ENCODE data around the gene RABEPK.
"Not testable (repeated sequence)": the region's sequence is repeated elsewhere in the genome, so short reads cannot be mapped to it uniquely, and the experiment has no call there.

The RABEPK gene

GRCh38 chr9:125234099-125234498, 33.8 kb downstream of the RABEPK start:
- not testable (repeated sequence) for H3K27me3 Mint-ChIP-seq (ENCODE audit: low read depth); H3K4me3 Mint-ChIP-seq; H3K27ac Mint-ChIP-seq; H3K9me3 Mint-ChIP-seq
- H3K36me3 Mint-ChIP-seq (ENCODE audit: low read depth) = peaks cover 52% of the 10 kb centered on the region
- peaks cover 40% of the 10 kb centered on the region for H3K4me1 Mint-ChIP-seq (ENCODE audit: low read depth)

- peaks cover 68% of the 10 kb centered on the region for H3K36me3 Mint-ChIP-seq (ENCODE audit: low read depth)
These were observed 35.6 kb downstream of the RABEPK start for GRCh38 chr9:125235804-125236519.

GRCh38 chr9:125236520-125237159, 36.3 kb downstream of the RABEPK start:
- H3K27me3 Mint-ChIP-seq (ENCODE audit: low read depth); H3K9me3 Mint-ChIP-seq: not testable (repeated sequence)
- H3K4me1 Mint-ChIP-seq (ENCODE audit: low read depth) = peaks cover 42% of the 10 kb centered on the region
- peak overlapping the region; percentile 92 for H3K4me3 Mint-ChIP-seq
- H3K36me3 Mint-ChIP-seq (ENCODE audit: low read depth) = peaks cover 72% of the 10 kb centered on the region
- peak overlapping the region; percentile 5 for H3K27ac Mint-ChIP-seq

More at GRCh38 chr9:125235804-125236519, 35.6 kb downstream of the RABEPK start:
- Mint-ChIP-seq H3K4me1 (ENCODE audit: low read depth) (peaks cover 42% of the 10 kb centered on the region), H3K27me3 (ENCODE audit: low read depth) (no peaks in the 10 kb centered on the region), H3K4me3 (peak overlapping the region; percentile 92), H3K9me3 (no peaks in the 10 kb centered on the region), H3K27ac (no peak overlapping the region)

GRCh38 chr9:125238127-125238914, 38.0 kb downstream of the RABEPK start:
- Mint-ChIP-seq H3K36me3 (ENCODE audit: low read depth) (peaks cover 68% of the 10 kb centered on the region), H3K4me1 (ENCODE audit: low read depth) (peaks cover 46% of the 10 kb centered on the region)

GRCh38 chr9:125238915-125239446, 38.6 kb downstream of the RABEPK start:
- Mint-ChIP-seq H3K36me3 (ENCODE audit: low read depth) (peaks cover 64% of the 10 kb centered on the region), H3K27me3 (ENCODE audit: low read depth) (no peaks in the 10 kb centered on the region), H3K9me3 (no peaks in the 10 kb centered on the region), H3K4me3 (peak overlapping the region; percentile 92), H3K4me1 (ENCODE audit: low read depth) (peaks cover 46% of the 10 kb centered on the region), H3K27ac (peak overlapping the region; percentile 54)

More at GRCh38 chr9:125238127-125238914, 38.0 kb downstream of the RABEPK start:
- Mint-ChIP-seq H3K9me3 (no peaks in the 10 kb centered on the region), H3K27me3 (ENCODE audit: low read depth) (no peaks in the 10 kb centered on the region), H3K27ac (peak overlapping the region; percentile 54), H3K4me3 (peak overlapping the region; percentile 92)

- Mint-ChIP-seq H3K36me3 (ENCODE audit: low read depth) (peaks cover 64% of the 10 kb centered on the region), H3K9me3 (no peaks in the 10 kb centered on the region), H3K27me3 (ENCODE audit: low read depth) (no peaks in the 10 kb centered on the region), H3K4me3 (peak overlapping the region; percentile 92), H3K27ac (peak overlapping the region; percentile 92), H3K4me1 (ENCODE audit: low read depth) (peaks cover 46% of the 10 kb centered on the region)
These were observed 39.6 kb downstream of the RABEPK start for GRCh38 chr9:125239631-125240597.

GRCh38 chr9:125240649-125240999, 40.3 kb downstream of the RABEPK start:
- Mint-ChIP-seq H3K4me1 (ENCODE audit: low read depth) (peaks cover 39% of the 10 kb centered on the region), H3K36me3 (ENCODE audit: low read depth) (peaks cover 59% of the 10 kb centered on the region), H3K9me3 (no peaks in the 10 kb centered on the region), H3K27me3 (ENCODE audit: low read depth) (no peaks in the 10 kb centered on the region), H3K27ac (peak overlapping the region; percentile 92), H3K4me3 (peak overlapping the region; percentile 92)

GRCh38 chr9:125241000-125241862, 40.9 kb downstream of the RABEPK start, which contains the start of gene HSPA5:
Gene HSPA5, minus strand, starts transcription at chr9:125241343. Its CDS starts 217 bp downstream, at chr9:125241126.
- peaks cover 33% of the 10 kb centered on the region for H3K4me1 Mint-ChIP-seq (ENCODE audit: low read depth)
- no peaks in the 10 kb centered on the region for H3K27me3 Mint-ChIP-seq (ENCODE audit: low read depth)
- peak within 1 kb of the TSS; percentile 92 for H3K27ac Mint-ChIP-seq
- H3K9me3 Mint-ChIP-seq = no peaks in the 10 kb centered on the region
- peak within 1 kb of the TSS; percentile 92 for H3K4me3 Mint-ChIP-seq
- H3K36me3 Mint-ChIP-seq (ENCODE audit: low read depth) = peaks cover 53% of the 10 kb centered on the region

- H3K27ac Mint-ChIP-seq = peak overlapping the region; percentile 92
- peak overlapping the region; percentile 92 for H3K4me3 Mint-ChIP-seq
- no peaks in the 10 kb centered on the region for H3K27me3 Mint-ChIP-seq (ENCODE audit: low read depth)
- H3K36me3 Mint-ChIP-seq (ENCODE audit: low read depth) = peaks cover 44% of the 10 kb centered on the region
- peaks cover 24% of the 10 kb centered on the region for H3K4me1 Mint-ChIP-seq (ENCODE audit: low read depth)
- no peaks in the 10 kb centered on the region for H3K9me3 Mint-ChIP-seq
These were observed 41.8 kb downstream of the RABEPK start for GRCh38 chr9:125241863-125242739.

GRCh38 chr9:125243792-125244260, 43.5 kb downstream of the RABEPK start:
- Mint-ChIP-seq H3K4me1 (ENCODE audit: low read depth) (peaks cover 9% of the 10 kb centered on the region), H3K27ac (no peak overlapping the region), H3K36me3 (ENCODE audit: low read depth) (peaks cover 27% of the 10 kb centered on the region), H3K9me3 (no peaks in the 10 kb centered on the region), H3K27me3 (ENCODE audit: low read depth) (no peaks in the 10 kb centered on the region), H3K4me3 (no peak overlapping the region)

GRCh38 chr9:125246261-125246667, 45.9 kb downstream of the RABEPK start:
- H3K36me3 Mint-ChIP-seq (ENCODE audit: low read depth) = peaks cover 4% of the 10 kb centered on the region
- peaks cover 4% of the 10 kb centered on the region for H3K4me1 Mint-ChIP-seq (ENCODE audit: low read depth)
- H3K4me3 Mint-ChIP-seq = no peak overlapping the region
- no peaks in the 10 kb centered on the region for H3K27me3 Mint-ChIP-seq (ENCODE audit: low read depth)
- no peak overlapping the region for H3K27ac Mint-ChIP-seq
- H3K9me3 Mint-ChIP-seq = no peaks in the 10 kb centered on the region

GRCh38 chr9:125254231-125254630, 53.9 kb downstream of the RABEPK start:
- H3K4me1 Mint-ChIP-seq (ENCODE audit: low read depth) = no peaks in the 10 kb centered on the region
- H3K9me3 Mint-ChIP-seq = no peaks in the 10 kb centered on the region
- H3K27me3 Mint-ChIP-seq (ENCODE audit: low read depth) = no peaks in the 10 kb centered on the region
- H3K27ac Mint-ChIP-seq = no peak overlapping the region
- no peaks in the 10 kb centered on the region for H3K36me3 Mint-ChIP-seq (ENCODE audit: low read depth)
- no peak overlapping the region for H3K4me3 Mint-ChIP-seq

Measured in T-helper 1 cell treated with Interleukin-12 subunit alpha and Interleukin-12 subunit beta and Interleukin-4 antibody, amounts not matched to agents 30 μg/mL and 1 μg/mL, for 36 hours (primary cell).